Caco-2 (cell line): ENCODE measurements around the gene VILL. TPM values are rescaled to one million over a fixed set of nuclear protein-coding genes. Genes with fewer than 3 reads are reported as not detected.

Experiments used
- BruUV-seq: library from RNA; stranded (reverse); fragments of 400-500 nt; replicated peaks from 2 replicates; lab custom pipeline; 2021; lab: Mats Ljungman, UMichigan
- CTCF ChIA-PET: fragments of 300-600 bp; sonication (Branson Sonifier 250); formaldehyde crosslinking; loops from one replicate; lab custom pipeline; 2022; ENCODE audit warnings: antibody characterized with exemption; lab: Charles Lee
- POLR2A ChIA-PET: fragments of 300-600 bp; sonication (Branson Sonifier 250); formaldehyde crosslinking; loops from one replicate; lab custom pipeline; 2022; ENCODE audit warnings: antibody characterized with exemption; lab: Charles Lee
- DNase-seq, 2 experiments: peaks; one replicate each; pipeline versions ENCODE4 v3.0.0 to v3.0.0-alpha.2; 2020 to 2022
- H3K27me3 ChIP-seq: replicated peaks from 2 replicates; pipeline ENCODE4 v1.6.0; 2011; ENCODE audit warnings: low read length; ENCODE audit not compliant: control insufficient read depth, insufficient read depth
- H3K36me3 ChIP-seq: 2 replicates; pipeline ENCODE4 v1.5.1; 2011; ENCODE audit warnings: low read length; ENCODE audit not compliant: control insufficient read depth, insufficient read depth
- H3K4me1 ChIP-seq: fragments of 250-450 bp; sonication (Bioruptor Pico); 2 replicates; pipeline ENCODE4 v1.5.1; 2020; ENCODE audit warnings: mild to moderate bottlenecking
- H3K4me3 ChIP-seq: 2 replicates; pipeline ENCODE4 v1.5.1; 2011; ENCODE audit warnings: low read depth, mild to moderate bottlenecking, control low read depth, low read length
- H3K9me3 ChIP-seq: fragments of 250-450 bp; sonication (Bioruptor Pico); 2 replicates; pipeline ENCODE4 v1.5.1; 2020; ENCODE audit warnings: mild to moderate bottlenecking, moderate library complexity
- H3K27ac Mint-ChIP-seq: one replicate; pipeline ENCODE4 v1.8.0; 2022; ENCODE audit warnings: mixed read lengths; ENCODE audit not compliant: unreplicated experiment
- H3K27me3 Mint-ChIP-seq: one replicate; pipeline ENCODE4 v1.8.0; 2022; ENCODE audit warnings: mixed read lengths; ENCODE audit not compliant: insufficient read depth, unreplicated experiment
- H3K36me3 Mint-ChIP-seq: one replicate; pipeline ENCODE4 v1.8.0; 2022; ENCODE audit warnings: mild to moderate bottlenecking, mixed read lengths; ENCODE audit not compliant: insufficient read depth, unreplicated experiment
- H3K4me1 Mint-ChIP-seq: one replicate; pipeline ENCODE4 v1.8.0; 2022; ENCODE audit warnings: low read depth, mixed read lengths; ENCODE audit not compliant: unreplicated experiment
- H3K4me3 Mint-ChIP-seq: one replicate; pipeline ENCODE4 v1.8.0; 2022; ENCODE audit warnings: mild to moderate bottlenecking, moderate library complexity, mixed read lengths; ENCODE audit not compliant: unreplicated experiment
- H3K9me3 Mint-ChIP-seq: one replicate; pipeline ENCODE4 v1.8.0; 2022; ENCODE audit warnings: mixed read lengths; ENCODE audit not compliant: unreplicated experiment
- CTCF ChIP-seq, 2 experiments: fragments of 200-600 bp in 1 of 2; IDR thresholded peaks; 1 replicate in 1 of 2; 2 replicates in 1 of 2; pipeline versions ENCODE4 v1.5.1 to v1.8.0; 2011 to 2022; ENCODE audit warnings: antibody characterized with exemption in 1 of 2, control low read depth in 1 of 2, inconsistent platforms in 1 of 2, low read depth in 1 of 2, low read length in 1 of 2, mild to moderate bottlenecking in 1 of 2, moderate library complexity in 1 of 2; ENCODE audit not compliant: insufficient read depth in 1 of 2, severe bottlenecking in 1 of 2, unreplicated experiment in 1 of 2
- intact Hi-C: fragments of 100-400 bp; cut with micrococcal nuclease; formaldehyde crosslinking; loops from one replicate; pipeline ENCODE4 v1.10.0; 2022; ENCODE audit not compliant: unreplicated experiment
- total RNA-seq: library from RNA; stranded (reverse); gene quantifications from 2 replicates; pipeline ENCODE4 v1.2.3, GENCODE V29; 2022

The VILL gene
- total RNA-seq, 1 experiment from 2014 or later, result 11.7 TPM

GRCh38 chr3:37973246-37974054, 17.1 kb upstream of the VILL start:
- H3K27me3 ChIP-seq, result no peaks in the 10 kb centered on the region
- no peak for TF ChIP-seq CTCF (IDR thresholded peaks at IDR 0.05; ENCODE audit: insufficient read depth in 1 of 2, low read depth in 1 of 2, low read length in 1 of 2, severe bottlenecking in 1 of 2, unreplicated experiment in 1 of 2)
- BruUV-seq, result no TSS peak
- peak overlapping the region; percentile 60 for H3K27ac Mint-ChIP-seq
- CTCF ChIA-PET, result interaction anchor here (1.0 to 2.6 kb wide), 8 partner anchors 10 to 120 kb away, joined by 3 to 44 read pairs (median 8); no protein-coding TSS in a partner anchor
- POLR2A ChIA-PET, result interaction anchor here (1.1 kb wide), 1 partner anchor 24 kb away, joined by 5 read pairs; no protein-coding TSS in a partner anchor
- peaks cover 28% of the 10 kb centered on the region for H3K4me1 Mint-ChIP-seq
- H3K36me3 ChIP-seq, result peaks cover 1% of the 10 kb centered on the region; the same call in 1 of the 2 replicates
- peaks cover 24% of the 10 kb centered on the region for H3K4me1 ChIP-seq
- H3K4me3 ChIP-seq, result no peak overlapping the region
- H3K27me3 Mint-ChIP-seq, result no peaks in the 10 kb centered on the region
- H3K4me3 Mint-ChIP-seq, result peak overlapping the region; percentile 37
- H3K36me3 Mint-ChIP-seq, result peaks cover 38% of the 10 kb centered on the region
- no peak for DNase-seq
- H3K9me3 ChIP-seq, result no peaks in the 10 kb centered on the region
- intact Hi-C loops, result loop anchor here (1.0 kb wide), 3 partner anchors 24 to 67 kb away; no protein-coding TSS in a partner anchor
- no peaks in the 10 kb centered on the region for H3K9me3 Mint-ChIP-seq

- peak; percentile 73 to 80 for DNase-seq
- Mint-ChIP-seq H3K9me3 (no peaks in the 10 kb centered on the region), H3K4me1 (peaks cover 28% of the 10 kb centered on the region), H3K27ac (peak overlapping the region; percentile 60), H3K36me3 (peaks cover 31% of the 10 kb centered on the region), H3K27me3 (no peaks in the 10 kb centered on the region), H3K4me3 (no peak overlapping the region)
- CTCF ChIA-PET, result interaction anchor here (0.6 to 2.6 kb wide), 17 partner anchors 9 to 714 kb away, joined by 3 to 44 read pairs (median 6); partner anchors contain the start of genes DLEC1 and PLCD1
- no TSS peak for BruUV-seq
- Histone ChIP-seq H3K4me1 (peaks cover 24% of the 10 kb centered on the region), H3K27me3 (no peaks in the 10 kb centered on the region), H3K4me3 (no peak overlapping the region), H3K9me3 (no peaks in the 10 kb centered on the region), H3K36me3 (no peaks in the 10 kb centered on the region; the same call in 1 of the 2 replicates)
- peak; percentile 75 to 84 for TF ChIP-seq CTCF (IDR thresholded peaks at IDR 0.05; ENCODE audit: insufficient read depth in 1 of 2, low read depth in 1 of 2, low read length in 1 of 2, severe bottlenecking in 1 of 2, unreplicated experiment in 1 of 2)
- intact Hi-C loops, result loop anchor here (1.0 kb wide), 3 partner anchors 23 to 66 kb away; no protein-coding TSS in a partner anchor
- POLR2A ChIA-PET, result interaction anchor here (0.8 to 1.1 kb wide), 3 partner anchors 23 to 29 kb away, joined by 3 to 5 read pairs (median 3); no protein-coding TSS in a partner anchor
Observed at GRCh38 chr3:37974121-37975083, 16.2 kb upstream of the VILL start.
